GM18505 (cell line): Measurements from ENCODE around the gene WDR45B.

Experiments
- ATAC-seq: cut with Tn5 transposase; IDR thresholded peaks from one replicate; pipeline ENCODE4 v1.9.1; 2021; ENCODE audit not compliant: unreplicated experiment
- POLR2A ChIP-seq: IDR thresholded peaks from 4 replicates; pipeline ENCODE4 v1.6.1; 2011; ENCODE audit warnings: borderline replicate concordance; ENCODE audit not compliant: insufficient read depth, insufficient read length; ENCODE audit errors: extremely low read depth

Gene WDR45B

GRCh38 chr17:82600731-82601446 lies 47.4 kb downstream of the WDR45B start:
- no peak for ATAC-seq
- TF ChIP-seq POLR2A, result no peak

- no peak for TF ChIP-seq POLR2A
- ATAC-seq, result no peak
These were observed 48.3 kb downstream of the WDR45B start for GRCh38 chr17:82599674-82600661.

GRCh38 chr17:82598256-82599119 lies 49.8 kb downstream of the WDR45B start:
- no peak for ATAC-seq
- no peak for TF ChIP-seq POLR2A

- no peak for ATAC-seq
These were observed 51.2 kb downstream of the WDR45B start for GRCh38 chr17:82596837-82597672.

GRCh38 chr17:82596296-82596695 lies 51.9 kb downstream of the WDR45B start:
- TF ChIP-seq POLR2A, result no peak
- ATAC-seq, result no peak

More at GRCh38 chr17:82596837-82597672, 51.2 kb downstream of the WDR45B start:
- no peak for TF ChIP-seq POLR2A

GRCh38 chr17:82595893-82596292 lies 52.4 kb downstream of the WDR45B start:
- TF ChIP-seq POLR2A, result no peak
- ATAC-seq, result no peak

- no peak for ATAC-seq
- TF ChIP-seq POLR2A, result no peak
These were observed 53.7 kb downstream of the WDR45B start for GRCh38 chr17:82594571-82594970.

- no peak for ATAC-seq
- TF ChIP-seq POLR2A, result no peak
These were observed 54.6 kb downstream of the WDR45B start for GRCh38 chr17:82593590-82594087.

- TF ChIP-seq POLR2A, result no peak
- ATAC-seq, result no peak
These were observed 55.3 kb downstream of the WDR45B start for GRCh38 chr17:82592767-82593589.

GRCh38 chr17:82592289-82592766 lies 55.9 kb downstream of the WDR45B start:
- ATAC-seq, result no peak
- no peak for TF ChIP-seq POLR2A

GRCh38 chr17:82590881-82591539 lies 57.2 kb downstream of the WDR45B start:
- no peak for ATAC-seq
- TF ChIP-seq POLR2A, result no peak
